NCI-H146 treated with DMSO at 0.1 percent for 48 hours (cell line): ENCODE data around the gene NPC1.

Experiments
- DNase-seq: peaks from one replicate; lab custom pipeline; 2025; ENCODE audit not compliant: unreplicated experiment; lab: John Stamatoyannopoulos, UW

The NPC1 gene

GRCh38 chr18:23609390-23610023, 23.2 kb upstream of the NPC1 start:
- DNase-seq = no peak

GRCh38 chr18:23608211-23608610, 21.9 kb upstream of the NPC1 start:
- DNase-seq = no peak

- no peak for DNase-seq
Observed at GRCh38 chr18:23605941-23606340, 19.6 kb upstream of the NPC1 start.

GRCh38 chr18:23599809-23600208, 13.5 kb upstream of the NPC1 start:
- no peak for DNase-seq

GRCh38 chr18:23596183-23596582, 9.9 kb upstream of the NPC1 start:
- no peak for DNase-seq

- no peak for DNase-seq
Observed at GRCh38 chr18:23595591-23595990, 9.3 kb upstream of the NPC1 start.

GRCh38 chr18:23593720-23594119, 7.4 kb upstream of the NPC1 start:
- no peak for DNase-seq

- no peak for DNase-seq
Observed at GRCh38 chr18:23592911-23593310, 6.6 kb upstream of the NPC1 start.

- DNase-seq = no peak
Observed at GRCh38 chr18:23591011-23591410, 4.7 kb upstream of the NPC1 start.

- no peak for DNase-seq
Observed at GRCh38 chr18:23588836-23589560, 2.7 kb upstream of the NPC1 start.

GRCh38 chr18:23587220-23587642, 925 bp upstream of the NPC1 start:
- no peak for DNase-seq

GRCh38 chr18:23585897-23586248, 433 bp downstream of the NPC1 start:
- DNase-seq = no peak

- DNase-seq = peak; percentile 24
Observed at GRCh38 chr18:23585007-23585871, 1.1 kb downstream of the NPC1 start.

- DNase-seq = no peak
Observed at GRCh38 chr18:23584019-23584983, 2.0 kb downstream of the NPC1 start.

- DNase-seq = no peak
Observed at GRCh38 chr18:23583071-23583865, 3.0 kb downstream of the NPC1 start.

- no peak for DNase-seq
Observed at GRCh38 chr18:23580677-23581367, 5.5 kb downstream of the NPC1 start.

GRCh38 chr18:23578891-23579653, 7.2 kb downstream of the NPC1 start:
- DNase-seq = no peak

- no peak for DNase-seq
Observed at GRCh38 chr18:23578067-23578701, 8.1 kb downstream of the NPC1 start.
